SK-N-SH treated with all-trans-retinoic acid at 6 μM for 48 hours (cell line): ENCODE data around the gene COL4A1.

ENCODE experiments used
- ATAC-seq: fragments of 200-7000 bp; cut with Tn5 transposase; 3 replicates; pipeline ENCODE4 v1.9.1; 2020; ENCODE audit warnings: mild to moderate bottlenecking, moderate library complexity
- ARNTL ChIP-seq: fragments of 450-650 bp; formaldehyde crosslinking; IDR thresholded peaks from 2 replicates; pipeline ENCODE4 v1.5.0; 2020; ENCODE audit warnings: low read depth, mild to moderate bottlenecking, moderate library complexity, borderline replicate concordance
- BACH2 ChIP-seq: fragments of 250-450 bp; sonication (Bioruptor Pico); IDR thresholded peaks from 2 replicates; pipeline ENCODE4 v1.9.0; 2021; ENCODE audit warnings: mild to moderate bottlenecking, borderline replicate concordance
- CSDC2 ChIP-seq: fragments of 250-450 bp; sonication (Bioruptor Pico); IDR thresholded peaks from 2 replicates; pipeline ENCODE4 v1.5.0; 2020; ENCODE audit warnings: mild to moderate bottlenecking, moderate library complexity
- GLIS3 ChIP-seq: fragments of 250-450 bp; sonication (Bioruptor Pico); IDR thresholded peaks from 2 replicates; pipeline ENCODE4 v1.5.0; 2020; ENCODE audit warnings: mild to moderate bottlenecking, moderate library complexity
- OSR1 ChIP-seq: fragments of 250-450 bp; sonication (Bioruptor Pico); IDR thresholded peaks from 2 replicates; pipeline ENCODE4 v1.8.0; 2022; ENCODE audit warnings: moderate library complexity, mild to moderate bottlenecking, inconsistent platforms
- PPARA ChIP-seq: fragments of 250-450 bp; sonication (Bioruptor Pico); IDR thresholded peaks from 2 replicates; pipeline ENCODE4 v1.5.0; 2020; ENCODE audit warnings: mild to moderate bottlenecking, borderline replicate concordance
- SNAI2 ChIP-seq: fragments of 250-450 bp; sonication (Bioruptor Pico); IDR thresholded peaks from 2 replicates; pipeline ENCODE4 v1.5.0; 2020; ENCODE audit warnings: mild to moderate bottlenecking, moderate library complexity
- TCF4 ChIP-seq: fragments of 250-450 bp; sonication (Bioruptor Pico); IDR thresholded peaks from 2 replicates; pipeline ENCODE4 v1.8.0; 2021; ENCODE audit warnings: mild to moderate bottlenecking, moderate library complexity, borderline replicate concordance
- TOX ChIP-seq: fragments of 250-450 bp; sonication (Bioruptor Pico); IDR thresholded peaks from 2 replicates; pipeline ENCODE4 v1.8.0; 2021; ENCODE audit warnings: mild to moderate bottlenecking, moderate library complexity, borderline replicate concordance
- ZC3H10 ChIP-seq: fragments of 250-450 bp; sonication (Bioruptor Pico); IDR thresholded peaks from 2 replicates; pipeline ENCODE4 v1.5.1; 2021; ENCODE audit warnings: mild to moderate bottlenecking, moderate library complexity
- ZFP3 ChIP-seq: fragments of 250-450 bp; sonication (Bioruptor Pico); IDR thresholded peaks from 2 replicates; pipeline ENCODE4 v1.5.0; 2020; ENCODE audit warnings: mild to moderate bottlenecking, moderate library complexity
- ZFP30 ChIP-seq: fragments of 450-650 bp; formaldehyde crosslinking; IDR thresholded peaks from 2 replicates; pipeline ENCODE4 v1.5.0; 2022; ENCODE audit warnings: mild to moderate bottlenecking, moderate library complexity
- ZNF565 ChIP-seq: fragments of 450-650 bp; formaldehyde crosslinking; conservative IDR thresholded peaks from 2 replicates; pipeline ENCODE4 v1.5.0; 2020; ENCODE audit warnings: low read depth, mild to moderate bottlenecking, moderate library complexity
- ZNF70 ChIP-seq: fragments of 450-650 bp; formaldehyde crosslinking; IDR thresholded peaks from 2 replicates; pipeline ENCODE4 v1.5.0; 2020; ENCODE audit warnings: mild to moderate bottlenecking, moderate library complexity
- ZNF8 ChIP-seq: fragments of 450-650 bp; formaldehyde crosslinking; IDR thresholded peaks from 2 replicates; pipeline ENCODE4 v1.5.0; 2020; ENCODE audit warnings: mild to moderate bottlenecking, moderate library complexity
- TF ChIP-seq, protein P1 (sequence below): fragments of 250-450 bp; sonication (Bioruptor Pico); IDR thresholded peaks from 2 replicates; pipeline ENCODE4 v1.8.0; 2021; ENCODE audit warnings: low read depth, mild to moderate bottlenecking, moderate library complexity, borderline replicate concordance
- TF ChIP-seq, protein P2 (sequence below): fragments of 250-450 bp; sonication (Bioruptor Pico); IDR thresholded peaks from 2 replicates; pipeline ENCODE4 v1.5.1; 2021; ENCODE audit warnings: mild to moderate bottlenecking, moderate library complexity
- TF ChIP-seq, protein P3 (sequence below): fragments of 250-450 bp; sonication (Bioruptor Pico); IDR thresholded peaks from 2 replicates; pipeline ENCODE4 v1.5.1; 2020; ENCODE audit warnings: low read depth, mild to moderate bottlenecking, moderate library complexity
- TF ChIP-seq, protein P4 (sequence below): fragments of 250-450 bp; sonication (Bioruptor Pico); IDR thresholded peaks from 2 replicates; pipeline ENCODE4 v1.5.0; 2020; ENCODE audit warnings: mild to moderate bottlenecking, moderate library complexity
- TF ChIP-seq, protein P5 (sequence below): fragments of 250-450 bp; sonication (Bioruptor Pico); IDR thresholded peaks from 2 replicates; pipeline ENCODE4 v1.8.0; 2020; ENCODE audit warnings: mild to moderate bottlenecking, moderate library complexity, borderline replicate concordance

COL4A1 gene

DNA sequence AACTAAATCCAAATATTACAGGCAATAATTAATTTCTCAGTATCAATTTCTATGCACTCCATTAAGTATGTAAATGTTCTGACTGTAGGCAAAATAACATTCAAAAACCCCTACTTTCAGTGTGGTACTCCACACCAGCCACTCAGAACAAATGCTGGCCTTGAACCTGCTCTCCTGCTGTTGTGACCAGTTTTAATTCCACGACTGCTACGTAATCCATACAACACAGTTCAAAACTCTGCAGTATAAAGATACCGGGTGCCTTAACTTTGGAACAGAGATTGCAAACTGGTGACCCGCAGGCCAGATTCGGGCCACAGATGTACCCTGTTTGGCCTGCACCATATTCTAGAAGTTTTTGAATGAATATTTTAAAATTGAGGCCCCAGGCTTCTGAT, 30.4 kb downstream of the COL4A1 start:
- no peak for ATAC-seq
- no peak for TF ChIP-seq TOX
- TF ChIP-seq, protein P1, sequence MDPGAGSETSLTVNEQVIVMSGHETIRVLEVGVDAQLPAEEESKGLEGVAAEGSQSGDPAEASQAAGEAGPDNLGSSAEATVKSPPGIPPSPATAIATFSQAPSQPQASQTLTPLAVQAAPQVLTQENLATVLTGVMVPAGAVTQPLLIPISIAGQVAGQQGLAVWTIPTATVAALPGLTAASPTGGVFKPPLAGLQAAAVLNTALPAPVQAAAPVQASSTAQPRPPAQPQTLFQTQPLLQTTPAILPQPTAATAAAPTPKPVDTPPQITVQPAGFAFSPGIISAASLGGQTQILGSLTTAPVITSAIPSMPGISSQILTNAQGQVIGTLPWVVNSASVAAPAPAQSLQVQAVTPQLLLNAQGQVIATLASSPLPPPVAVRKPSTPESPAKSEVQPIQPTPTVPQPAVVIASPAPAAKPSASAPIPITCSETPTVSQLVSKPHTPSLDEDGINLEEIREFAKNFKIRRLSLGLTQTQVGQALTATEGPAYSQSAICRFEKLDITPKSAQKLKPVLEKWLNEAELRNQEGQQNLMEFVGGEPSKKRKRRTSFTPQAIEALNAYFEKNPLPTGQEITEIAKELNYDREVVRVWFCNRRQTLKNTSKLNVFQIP (CRISPR knock-in tag) = no peak
- TF ChIP-seq, protein P2, sequence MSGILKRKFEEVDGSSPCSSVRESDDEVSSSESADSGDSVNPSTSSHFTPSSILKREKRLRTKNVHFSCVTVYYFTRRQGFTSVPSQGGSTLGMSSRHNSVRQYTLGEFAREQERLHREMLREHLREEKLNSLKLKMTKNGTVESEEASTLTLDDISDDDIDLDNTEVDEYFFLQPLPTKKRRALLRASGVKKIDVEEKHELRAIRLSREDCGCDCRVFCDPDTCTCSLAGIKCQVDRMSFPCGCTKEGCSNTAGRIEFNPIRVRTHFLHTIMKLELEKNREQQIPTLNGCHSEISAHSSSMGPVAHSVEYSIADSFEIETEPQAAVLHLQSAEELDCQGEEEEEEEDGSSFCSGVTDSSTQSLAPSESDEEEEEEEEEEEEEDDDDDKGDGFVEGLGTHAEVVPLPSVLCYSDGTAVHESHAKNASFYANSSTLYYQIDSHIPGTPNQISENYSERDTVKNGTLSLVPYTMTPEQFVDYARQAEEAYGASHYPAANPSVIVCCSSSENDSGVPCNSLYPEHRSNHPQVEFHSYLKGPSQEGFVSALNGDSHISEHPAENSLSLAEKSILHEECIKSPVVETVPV (CRISPR knock-in tag) = no peak
- TF ChIP-seq ZNF565 (CRISPR knock-in tag) = no peak
- no peak for TF ChIP-seq GLIS3 (CRISPR knock-in tag)
- no peak for TF ChIP-seq ZFP30 (CRISPR knock-in tag)
- TF ChIP-seq OSR1 (CRISPR knock-in tag) = no peak
- TF ChIP-seq SNAI2 (CRISPR knock-in tag) = no peak
- TF ChIP-seq ZFP3 (CRISPR knock-in tag) = no peak
- no peak for TF ChIP-seq CSDC2 (CRISPR knock-in tag)
- TF ChIP-seq ARNTL (CRISPR knock-in tag) = no peak

DNA sequence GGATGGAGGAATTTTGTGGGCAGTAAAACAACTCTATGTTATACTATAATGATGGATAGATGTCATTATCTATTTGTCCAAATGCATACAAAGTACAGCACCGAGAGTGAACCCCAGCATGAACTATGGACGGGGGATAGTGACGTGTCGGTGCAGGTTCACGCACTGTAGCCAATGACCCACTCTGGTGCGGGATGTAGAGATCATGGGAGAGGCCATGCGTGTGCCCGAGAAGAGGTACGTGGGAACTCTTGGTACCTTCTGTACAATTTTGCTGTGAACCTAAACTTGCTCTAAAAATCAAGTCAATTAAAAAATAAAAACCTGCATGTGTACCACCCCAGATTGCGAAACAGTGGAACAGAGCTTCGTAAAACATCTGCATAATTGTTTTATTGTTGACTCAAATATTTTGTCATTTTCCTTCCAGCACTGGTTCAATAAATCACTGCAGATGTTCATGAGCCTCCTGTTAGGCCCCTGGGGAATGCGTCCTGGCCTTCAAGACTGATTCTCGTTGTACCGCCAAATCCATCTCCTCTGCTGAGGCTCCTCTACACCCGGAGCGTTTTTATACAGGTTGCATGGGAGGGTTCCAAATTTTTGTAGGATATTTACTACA, 30.9 kb downstream of the COL4A1 start:
- no peak for TF ChIP-seq CSDC2 (CRISPR knock-in tag)
- TF ChIP-seq TCF4 (CRISPR knock-in tag) = no peak
- TF ChIP-seq, protein P3, sequence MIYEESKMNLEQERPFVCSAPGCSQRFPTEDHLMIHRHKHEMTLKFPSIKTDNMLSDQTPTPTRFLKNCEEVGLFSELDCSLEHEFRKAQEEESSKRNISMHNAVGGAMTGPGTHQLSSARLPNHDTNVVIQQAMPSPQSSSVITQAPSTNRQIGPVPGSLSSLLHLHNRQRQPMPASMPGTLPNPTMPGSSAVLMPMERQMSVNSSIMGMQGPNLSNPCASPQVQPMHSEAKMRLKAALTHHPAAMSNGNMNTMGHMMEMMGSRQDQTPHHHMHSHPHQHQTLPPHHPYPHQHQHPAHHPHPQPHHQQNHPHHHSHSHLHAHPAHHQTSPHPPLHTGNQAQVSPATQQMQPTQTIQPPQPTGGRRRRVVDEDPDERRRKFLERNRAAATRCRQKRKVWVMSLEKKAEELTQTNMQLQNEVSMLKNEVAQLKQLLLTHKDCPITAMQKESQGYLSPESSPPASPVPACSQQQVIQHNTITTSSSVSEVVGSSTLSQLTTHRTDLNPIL (CRISPR knock-in tag) = no peak
- no peak for TF ChIP-seq ZNF565 (CRISPR knock-in tag)
- no peak for TF ChIP-seq PPARA (CRISPR knock-in tag)
- no peak for TF ChIP-seq ZNF8 (CRISPR knock-in tag)
- no peak for ATAC-seq

DNA sequence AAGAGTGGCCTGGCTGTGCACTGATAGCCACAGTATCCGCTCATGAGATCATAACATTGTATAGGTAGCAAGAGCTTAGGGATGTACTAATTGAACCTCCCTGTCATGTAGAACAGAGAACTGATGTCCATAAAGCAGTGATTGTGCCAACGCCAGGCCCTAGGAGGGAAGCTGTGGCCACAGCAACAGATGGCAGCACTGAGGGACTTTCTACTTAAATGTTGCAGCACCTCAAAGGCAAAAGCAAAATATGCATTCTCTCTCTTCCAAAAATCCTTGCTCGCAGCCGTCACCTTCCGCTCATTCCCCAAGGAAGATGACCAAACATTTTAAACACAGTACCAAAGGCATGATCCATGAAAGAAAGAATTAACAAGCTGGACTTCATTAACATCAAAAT, 32.3 kb downstream of the COL4A1 start:
- peak; percentile 42; the same call in 1 of the 3 replicates for ATAC-seq
- TF ChIP-seq ZFP30 (CRISPR knock-in tag) (no peak), TCF4 (CRISPR knock-in tag) (no peak), GLIS3 (CRISPR knock-in tag) (no peak), ZNF565 (CRISPR knock-in tag) (no peak), OSR1 (CRISPR knock-in tag) (no peak), ZFP3 (CRISPR knock-in tag) (no peak), BACH2 (no peak), ZNF70 (CRISPR knock-in tag) (no peak), ZC3H10 (CRISPR knock-in tag) (no peak), PPARA (CRISPR knock-in tag) (no peak), CSDC2 (CRISPR knock-in tag) (no peak), TOX (no peak)
- TF ChIP-seq, protein P2 (CRISPR knock-in tag) = no peak
- TF ChIP-seq, protein P4, sequence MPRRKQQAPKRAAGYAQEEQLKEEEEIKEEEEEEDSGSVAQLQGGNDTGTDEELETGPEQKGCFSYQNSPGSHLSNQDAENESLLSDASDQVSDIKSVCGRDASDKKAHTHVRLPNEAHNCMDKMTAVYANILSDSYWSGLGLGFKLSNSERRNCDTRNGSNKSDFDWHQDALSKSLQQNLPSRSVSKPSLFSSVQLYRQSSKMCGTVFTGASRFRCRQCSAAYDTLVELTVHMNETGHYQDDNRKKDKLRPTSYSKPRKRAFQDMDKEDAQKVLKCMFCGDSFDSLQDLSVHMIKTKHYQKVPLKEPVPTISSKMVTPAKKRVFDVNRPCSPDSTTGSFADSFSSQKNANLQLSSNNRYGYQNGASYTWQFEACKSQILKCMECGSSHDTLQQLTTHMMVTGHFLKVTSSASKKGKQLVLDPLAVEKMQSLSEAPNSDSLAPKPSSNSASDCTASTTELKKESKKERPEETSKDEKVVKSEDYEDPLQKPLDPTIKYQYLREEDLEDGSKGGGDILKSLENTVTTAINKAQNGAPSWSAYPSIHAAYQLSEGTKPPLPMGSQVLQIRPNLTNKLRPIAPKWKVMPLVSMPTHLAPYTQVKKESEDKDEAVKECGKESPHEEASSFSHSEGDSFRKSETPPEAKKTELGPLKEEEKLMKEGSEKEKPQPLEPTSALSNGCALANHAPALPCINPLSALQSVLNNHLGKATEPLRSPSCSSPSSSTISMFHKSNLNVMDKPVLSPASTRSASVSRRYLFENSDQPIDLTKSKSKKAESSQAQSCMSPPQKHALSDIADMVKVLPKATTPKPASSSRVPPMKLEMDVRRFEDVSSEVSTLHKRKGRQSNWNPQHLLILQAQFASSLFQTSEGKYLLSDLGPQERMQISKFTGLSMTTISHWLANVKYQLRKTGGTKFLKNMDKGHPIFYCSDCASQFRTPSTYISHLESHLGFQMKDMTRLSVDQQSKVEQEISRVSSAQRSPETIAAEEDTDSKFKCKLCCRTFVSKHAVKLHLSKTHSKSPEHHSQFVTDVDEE (CRISPR knock-in tag) = no peak
- TF ChIP-seq, protein P1 (CRISPR knock-in tag) = no peak
- TF ChIP-seq, protein P5, sequence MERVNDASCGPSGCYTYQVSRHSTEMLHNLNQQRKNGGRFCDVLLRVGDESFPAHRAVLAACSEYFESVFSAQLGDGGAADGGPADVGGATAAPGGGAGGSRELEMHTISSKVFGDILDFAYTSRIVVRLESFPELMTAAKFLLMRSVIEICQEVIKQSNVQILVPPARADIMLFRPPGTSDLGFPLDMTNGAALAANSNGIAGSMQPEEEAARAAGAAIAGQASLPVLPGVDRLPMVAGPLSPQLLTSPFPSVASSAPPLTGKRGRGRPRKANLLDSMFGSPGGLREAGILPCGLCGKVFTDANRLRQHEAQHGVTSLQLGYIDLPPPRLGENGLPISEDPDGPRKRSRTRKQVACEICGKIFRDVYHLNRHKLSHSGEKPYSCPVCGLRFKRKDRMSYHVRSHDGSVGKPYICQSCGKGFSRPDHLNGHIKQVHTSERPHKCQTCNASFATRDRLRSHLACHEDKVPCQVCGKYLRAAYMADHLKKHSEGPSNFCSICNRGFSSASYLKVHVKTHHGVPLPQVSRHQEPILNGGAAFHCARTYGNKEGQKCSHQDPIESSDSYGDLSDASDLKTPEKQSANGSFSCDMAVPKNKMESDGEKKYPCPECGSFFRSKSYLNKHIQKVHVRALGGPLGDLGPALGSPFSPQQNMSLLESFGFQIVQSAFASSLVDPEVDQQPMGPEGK (CRISPR knock-in tag) = no peak
- TF ChIP-seq, protein P3 (CRISPR knock-in tag) = no peak
